Colon (tissue), 2 donors: Measurements from ENCODE around the gene PSMF1.

Source experiments
- FAIRE-seq: peaks from 2 replicates; lab custom pipeline; 2012; peaks lifted over from hg19 to GRCh38; lab: Jason Lieb, UNC
- donor health status: control.
- donor health status: control.

Gene PSMF1

GRCh38 chr20:1190847-1191246 lies 72.4 kb downstream of the PSMF1 start:
- FAIRE-seq: no peak

DNA sequence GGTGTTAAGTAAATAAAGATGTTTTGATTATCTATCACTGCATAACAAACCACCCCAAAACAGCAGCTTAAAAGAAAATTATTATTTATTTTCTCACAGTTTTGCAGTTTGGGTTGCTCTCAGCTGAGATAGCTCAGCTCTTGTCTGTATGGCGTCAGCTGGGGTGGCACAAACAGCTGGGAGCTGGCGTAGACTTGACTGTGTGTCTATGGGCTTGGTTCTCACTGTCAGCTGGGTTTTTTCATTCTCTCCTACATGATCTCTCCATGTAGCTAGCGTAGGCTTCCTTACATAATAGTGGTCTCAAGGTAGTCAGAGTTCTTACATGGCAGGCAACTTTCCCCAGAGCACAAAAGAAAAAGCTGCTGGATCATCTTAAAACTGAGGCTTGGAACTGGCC lies 72.9 kb downstream of the PSMF1 start:
- no peak for FAIRE-seq

DNA sequence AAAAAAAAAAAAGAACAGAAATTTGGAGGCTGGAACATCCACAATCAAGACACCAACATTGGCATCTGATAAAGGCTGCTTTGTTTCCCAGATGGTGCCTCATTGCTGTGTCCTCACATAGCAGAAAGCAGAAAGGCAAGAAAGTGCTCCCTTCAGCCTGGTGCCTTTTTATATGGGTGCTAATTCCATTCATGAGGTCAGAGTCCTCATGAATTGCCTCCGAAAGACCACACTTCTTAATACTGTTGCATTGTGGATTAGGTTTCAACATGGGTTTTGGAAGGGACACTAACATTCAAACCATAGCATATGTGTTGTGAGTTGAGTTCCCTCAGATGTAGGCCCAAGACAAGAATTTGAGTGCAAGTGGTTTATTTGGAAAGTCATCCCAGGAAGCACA lies 76.8 kb downstream of the PSMF1 start:
- FAIRE-seq: no peak

DNA sequence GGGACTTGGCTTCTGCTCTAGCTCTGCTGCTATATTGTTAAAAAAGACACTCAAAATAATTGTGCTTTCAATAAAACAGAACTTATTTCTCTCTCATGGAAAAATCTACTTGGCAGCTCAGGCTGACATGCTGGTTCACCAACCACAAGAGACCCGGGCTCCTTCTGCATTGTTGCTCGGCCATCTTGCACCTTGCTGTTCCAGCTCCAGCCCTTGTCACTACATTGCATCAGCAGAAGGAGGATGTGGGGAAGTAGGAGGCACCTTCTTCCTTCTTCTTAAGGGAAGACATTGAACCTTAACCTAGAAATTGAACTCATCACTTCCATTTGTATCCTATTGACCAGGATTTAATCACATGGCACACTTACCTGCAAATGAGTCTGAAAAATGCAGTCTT lies 78.2 kb downstream of the PSMF1 start:
- no peak for FAIRE-seq

- no peak for FAIRE-seq
Observed at GRCh38 chr20:1197801-1198200, 79.4 kb downstream of the PSMF1 start.

DNA sequence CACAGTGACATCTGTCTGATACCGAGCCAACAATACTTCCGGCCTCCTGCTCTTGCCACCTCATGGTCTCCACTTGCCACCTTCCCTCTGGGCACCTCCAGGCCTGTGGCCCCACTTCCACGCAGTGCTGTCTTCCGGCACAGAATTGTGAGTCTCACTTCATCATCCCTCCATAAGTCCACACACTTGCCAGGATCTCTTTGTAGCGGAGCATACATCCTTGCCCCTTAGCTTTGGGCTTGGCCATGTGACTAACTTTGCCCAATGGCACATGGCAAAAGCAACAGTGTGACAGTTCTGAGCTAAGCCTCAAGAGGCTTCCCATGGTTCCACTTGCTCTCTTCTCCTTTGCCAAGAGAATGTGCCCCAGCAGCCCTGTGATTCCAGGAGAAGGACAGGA lies 80.3 kb downstream of the PSMF1 start:
- FAIRE-seq: no peak

DNA sequence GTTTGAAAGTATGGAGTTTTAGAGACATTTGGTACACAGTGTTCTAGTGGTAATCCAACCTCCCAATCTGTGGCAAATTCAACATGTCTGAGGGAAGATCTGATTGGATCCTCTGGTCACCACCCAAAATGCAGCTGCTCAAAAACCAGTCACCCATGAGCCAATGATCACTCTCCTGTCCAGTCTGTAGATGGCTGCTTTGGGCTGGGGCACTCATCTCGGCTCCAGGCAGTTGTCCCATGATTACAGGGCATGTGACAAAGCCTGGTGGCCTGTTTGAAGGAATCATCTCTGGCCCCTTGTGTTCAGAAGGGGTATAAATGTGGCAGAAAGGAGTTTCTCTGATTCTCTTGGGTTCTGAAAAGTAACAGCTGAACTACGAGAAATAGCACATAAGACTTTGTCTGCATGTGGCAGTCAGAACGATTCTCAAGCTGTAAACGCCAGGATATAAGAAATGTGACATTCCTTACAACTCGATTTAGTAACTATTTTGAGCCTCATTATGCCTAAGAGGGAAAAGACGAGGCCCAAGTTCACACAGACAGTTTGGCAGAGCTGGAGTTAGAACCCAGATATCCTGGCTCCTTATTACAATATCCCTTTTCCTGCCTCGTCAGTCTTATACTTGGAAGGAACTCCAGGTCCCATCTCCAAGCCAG lies 80.9 kb downstream of the PSMF1 start:
- FAIRE-seq: no peak

- no peak for FAIRE-seq
Observed at GRCh38 chr20:1199964-1200363, 81.6 kb downstream of the PSMF1 start.

DNA sequence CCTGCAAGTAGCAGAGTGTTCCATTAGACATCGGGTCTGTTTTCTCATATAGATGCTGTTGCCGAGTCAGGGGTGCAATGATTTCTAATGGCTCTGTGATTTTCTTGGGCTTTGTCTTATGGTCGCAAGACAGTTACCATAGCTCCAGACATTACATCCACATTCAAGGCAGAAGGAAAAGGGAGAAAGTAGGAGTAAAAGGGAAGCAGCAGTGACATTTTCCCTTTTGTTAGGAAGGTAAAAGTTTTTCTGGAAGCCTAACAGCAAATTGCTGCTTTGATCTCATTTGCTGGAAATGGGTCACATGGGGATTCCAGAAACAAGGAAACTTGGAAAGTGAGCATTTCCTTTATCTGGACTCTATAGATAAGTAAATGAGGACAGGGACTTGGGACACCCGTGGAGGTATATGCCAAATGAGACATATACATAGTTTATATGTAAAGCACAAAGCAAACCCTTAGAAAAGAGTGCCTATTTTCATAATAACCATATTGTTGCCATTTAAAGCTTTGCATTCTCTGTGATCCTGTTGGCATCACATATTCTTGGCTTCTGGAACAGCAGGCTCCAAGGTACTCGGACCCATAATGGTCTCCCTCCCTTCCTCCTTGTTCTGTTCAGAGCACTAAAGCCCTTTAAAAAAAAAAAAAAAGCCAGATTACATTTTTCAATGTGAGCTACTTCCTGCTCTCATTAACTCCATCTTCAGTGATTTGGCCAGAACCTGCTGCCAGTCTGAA lies 84.5 kb downstream of the PSMF1 start, which contains the start of gene C20orf202:
Gene C20orf202, plus strand, starts transcription at position 693 of the 743 bp plus-strand sequence. CDS start 132 bp downstream, outside the sequence.
- no peak for FAIRE-seq

DNA sequence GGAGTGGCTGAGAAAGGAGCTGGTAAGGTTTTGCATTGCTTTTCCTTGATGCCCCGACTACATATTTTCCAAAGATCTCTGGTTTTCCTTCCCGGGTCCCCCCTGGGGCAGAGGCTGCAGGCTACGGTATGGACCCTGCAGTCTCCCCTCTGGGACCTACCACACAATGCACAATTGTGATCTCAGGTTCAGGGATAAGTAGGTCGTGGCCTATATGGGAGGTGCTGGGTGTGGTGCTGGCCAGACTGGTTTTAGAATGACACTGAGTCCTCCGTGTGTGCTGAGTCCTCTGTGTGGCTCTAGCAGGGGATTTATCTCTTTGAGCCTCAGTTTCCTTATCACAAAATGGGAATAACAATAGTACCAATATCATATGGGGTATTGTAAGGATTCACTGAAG lies 85.2 kb downstream of the PSMF1 start:
- FAIRE-seq: no peak

DNA sequence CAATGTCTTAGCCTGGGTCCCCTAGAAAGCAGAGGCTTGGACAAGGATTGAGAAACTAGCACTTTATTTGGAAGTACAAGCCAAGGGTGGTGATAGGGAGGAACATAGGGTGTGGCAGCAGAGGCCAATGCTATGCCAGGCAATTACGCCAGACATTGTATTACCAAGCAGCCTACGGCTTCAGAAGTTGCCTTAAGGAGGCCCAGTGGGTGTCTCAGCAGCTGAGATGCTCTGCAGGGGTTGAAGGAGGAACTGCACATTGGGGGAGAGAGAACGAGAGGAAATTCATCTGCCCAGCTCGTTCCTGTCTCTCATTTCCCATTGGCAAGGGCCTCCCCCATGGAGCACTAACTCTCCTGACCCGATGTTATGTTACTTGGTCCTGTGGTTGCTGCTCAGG lies 85.7 kb downstream of the PSMF1 start:
- FAIRE-seq: no peak

- no peak for FAIRE-seq
Observed at GRCh38 chr20:1204576-1204975, 86.2 kb downstream of the PSMF1 start.

GRCh38 chr20:1205802-1206201 lies 87.4 kb downstream of the PSMF1 start:
- FAIRE-seq: no peak

GRCh38 chr20:1206366-1207148 lies 88.2 kb downstream of the PSMF1 start:
- FAIRE-seq: no peak

DNA sequence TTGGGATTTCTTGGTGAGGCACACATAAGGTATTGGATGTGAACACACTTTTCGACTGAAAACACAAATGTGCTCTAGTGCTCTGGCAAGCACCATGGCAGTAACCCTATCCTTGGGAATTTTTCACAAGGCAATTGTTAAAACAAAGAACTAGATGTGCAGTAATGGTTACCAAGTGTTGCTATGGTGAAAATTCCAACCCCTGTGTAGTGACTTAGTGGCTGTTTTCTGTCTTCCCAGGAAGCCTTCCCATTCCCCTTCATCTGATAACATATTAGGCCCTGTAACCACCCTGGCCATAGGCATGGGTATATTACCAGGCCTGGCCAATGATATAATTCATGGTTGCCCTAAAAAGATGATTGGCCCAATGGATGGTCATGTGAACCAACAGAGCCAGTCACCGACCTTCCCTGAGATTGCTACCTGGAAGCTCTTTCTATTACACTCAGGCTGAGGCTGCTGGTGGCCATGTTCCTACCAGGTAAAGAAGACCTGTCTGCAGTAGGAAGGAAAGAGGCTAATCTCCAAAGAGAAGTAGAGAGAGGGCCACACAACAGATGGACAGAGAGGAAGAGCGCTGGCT lies 89.0 kb downstream of the PSMF1 start:
- no peak for FAIRE-seq

- no peak for FAIRE-seq
Observed at GRCh38 chr20:1209447-1210387, 91.3 kb downstream of the PSMF1 start.

GRCh38 chr20:1210501-1210900 lies 92.1 kb downstream of the PSMF1 start:
- no peak for FAIRE-seq

DNA sequence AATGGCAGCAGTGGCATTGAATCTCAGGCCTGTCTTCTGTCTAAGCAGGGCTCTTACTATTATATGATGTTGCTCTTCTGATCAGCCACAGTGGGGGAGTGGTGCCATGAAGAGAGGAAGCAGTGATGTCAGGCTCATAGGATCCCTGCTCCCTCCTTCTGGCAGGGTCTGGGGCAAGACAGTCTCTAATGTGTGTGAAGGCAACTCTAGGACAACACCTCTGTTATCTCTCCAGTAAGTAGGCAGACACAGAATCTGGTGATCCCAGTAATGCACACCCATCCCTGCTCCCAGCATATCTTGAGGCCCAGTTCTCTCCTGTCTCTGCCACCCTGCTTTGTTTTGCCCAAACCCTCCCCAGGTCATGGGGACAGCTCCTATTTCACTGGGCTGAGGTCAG lies 93.6 kb downstream of the PSMF1 start:
- FAIRE-seq: no peak

GRCh38 chr20:1212607-1213396 lies 94.4 kb downstream of the PSMF1 start:
- no peak for FAIRE-seq

DNA sequence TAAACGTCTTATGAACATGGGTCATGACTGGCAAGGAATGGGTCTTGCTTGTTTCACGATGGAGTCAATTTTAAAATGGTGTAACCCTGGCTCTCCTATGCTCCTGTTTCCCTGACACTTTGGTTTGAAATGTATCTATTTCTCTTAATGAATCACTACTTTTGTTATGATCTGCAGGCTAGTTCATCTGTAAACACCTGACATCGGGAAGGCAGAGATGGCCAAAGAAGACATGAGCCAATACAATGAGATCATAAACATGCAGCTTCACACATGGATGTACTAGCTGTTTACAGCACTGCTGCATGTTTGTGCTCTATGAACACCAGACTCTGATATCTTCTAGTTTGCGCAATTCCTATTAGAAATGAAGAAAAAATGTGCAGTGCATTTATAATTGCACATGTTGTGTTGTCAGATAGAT lies 96.4 kb downstream of the PSMF1 start:
- FAIRE-seq: no peak
